Stimulated activated CD8-positive, alpha-beta memory T cell treated with anti-CD3 and anti-CD28 coated beads, Interleukin-2, amount 100 ng/mL, for 48 hours (primary cell): Measurements from ENCODE around the gene SLC6A9.
A peak's percentile ranks its signal among the peaks of the same experiment; 100 is the strongest.

Experiments used
- DNase-seq, 2 donors: peaks; one replicate each; pipeline ENCODE4 v3.0.0-alpha.2; 2020; ENCODE audit warnings: low read depth in 2 of 2

Gene SLC6A9

DNA sequence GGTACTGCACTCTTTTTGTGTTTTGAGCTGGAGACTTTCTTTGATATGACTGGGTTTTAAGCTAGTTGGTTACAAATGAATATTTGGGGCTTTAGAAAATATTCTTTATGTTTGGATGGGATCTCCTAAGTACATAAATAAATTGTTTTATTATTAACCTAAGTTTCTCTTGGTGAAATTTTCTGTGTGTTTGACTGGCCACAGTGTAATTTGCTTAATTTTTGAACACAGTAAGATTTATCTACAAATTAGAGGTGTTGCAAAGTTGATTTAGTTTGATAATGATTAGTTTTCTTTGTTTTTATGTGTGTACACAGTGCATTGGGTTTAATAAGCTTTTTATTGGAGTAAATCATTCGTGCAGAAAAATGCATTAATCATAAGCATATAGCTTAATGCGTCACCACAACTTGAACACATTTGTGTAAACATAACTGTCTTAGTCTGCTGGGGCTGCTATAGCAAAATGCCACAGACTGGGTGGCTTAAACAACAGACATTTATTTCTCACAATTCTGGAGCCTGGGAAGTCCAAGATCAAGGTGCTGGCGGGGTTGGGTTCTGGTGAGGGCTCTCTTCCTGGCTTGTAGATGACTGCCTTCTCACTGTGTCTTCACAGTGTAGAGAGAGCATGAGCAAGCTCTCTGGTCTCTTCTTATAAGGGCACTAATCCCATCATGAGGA is 17.4 kb upstream of the SLC6A9 start:
- DNase-seq, result no peak

DNA sequence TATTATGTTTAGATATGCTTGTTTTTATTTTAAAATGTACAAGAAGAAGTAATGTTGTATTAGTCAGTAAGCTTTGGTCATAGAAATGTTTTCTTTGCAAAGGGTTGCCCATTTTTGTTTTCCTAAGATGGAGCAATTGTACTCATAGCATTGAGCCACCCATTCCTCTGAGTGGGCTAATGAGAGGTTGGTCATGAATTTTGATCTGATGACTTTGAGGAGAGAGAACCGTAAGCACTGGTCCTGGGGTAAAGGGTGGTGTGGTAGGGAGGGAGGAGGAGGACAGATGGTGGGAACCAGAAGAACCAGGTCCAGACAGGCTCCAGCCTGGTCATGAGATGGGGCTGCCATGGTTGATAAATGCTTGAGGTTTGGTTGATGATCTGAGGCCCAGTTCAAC is 15.9 kb upstream of the SLC6A9 start:
- DNase-seq, result no peak

DNA sequence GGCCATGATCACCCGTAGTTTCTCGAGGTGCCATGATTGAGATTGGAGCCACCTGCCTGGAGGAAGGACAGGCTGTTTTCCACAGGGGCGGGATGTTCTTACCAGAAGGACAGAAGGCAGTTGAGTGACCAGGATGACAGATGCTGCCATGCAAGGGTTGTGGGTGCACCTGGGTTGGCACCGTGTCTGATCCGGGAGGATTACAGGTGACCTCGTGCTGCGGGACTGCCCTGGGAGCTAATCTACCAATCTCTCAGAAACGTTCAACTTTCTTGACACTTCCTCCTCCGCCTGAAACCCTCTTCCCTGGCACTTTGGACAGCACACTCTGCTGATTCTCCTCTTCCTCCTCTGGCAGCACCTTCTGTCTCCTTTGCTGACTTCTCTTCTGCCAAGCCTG is 13.8 kb upstream of the SLC6A9 start:
- no peak for DNase-seq

DNA sequence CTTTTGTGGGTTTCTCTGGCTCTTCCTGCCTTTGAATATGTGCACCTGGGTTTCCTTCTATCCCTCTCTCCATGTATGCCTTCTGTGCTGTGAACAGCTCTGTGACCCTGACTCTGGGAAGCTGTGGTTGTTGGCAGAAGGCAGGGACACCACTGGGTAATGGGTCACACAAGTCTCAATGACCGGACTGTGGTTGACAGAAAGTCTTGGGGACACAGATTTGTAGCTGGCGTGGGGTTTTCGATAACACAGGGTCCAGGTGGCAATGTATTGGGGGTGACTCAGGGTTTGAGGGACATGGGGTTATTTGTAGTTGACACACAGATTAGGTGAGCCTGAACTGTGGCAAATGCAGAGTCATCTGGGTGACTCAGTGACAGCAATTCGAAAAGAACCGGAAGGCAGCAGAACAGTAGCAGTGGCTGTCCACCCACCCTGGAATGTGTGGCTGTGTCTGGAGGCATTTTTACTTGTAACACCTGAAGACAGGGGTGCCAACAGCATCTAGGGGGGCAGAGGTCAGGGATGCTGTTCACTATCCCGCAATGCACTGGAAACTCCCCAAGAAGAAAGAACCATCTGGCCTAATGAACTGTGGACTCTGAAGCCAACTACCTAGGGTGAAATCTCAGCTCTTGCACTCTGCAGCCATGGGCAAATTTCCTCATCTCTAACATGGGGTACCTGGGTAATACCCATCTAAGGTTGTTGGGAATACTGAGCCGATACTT is 13.0 kb upstream of the SLC6A9 start:
- DNase-seq, result no peak

DNA sequence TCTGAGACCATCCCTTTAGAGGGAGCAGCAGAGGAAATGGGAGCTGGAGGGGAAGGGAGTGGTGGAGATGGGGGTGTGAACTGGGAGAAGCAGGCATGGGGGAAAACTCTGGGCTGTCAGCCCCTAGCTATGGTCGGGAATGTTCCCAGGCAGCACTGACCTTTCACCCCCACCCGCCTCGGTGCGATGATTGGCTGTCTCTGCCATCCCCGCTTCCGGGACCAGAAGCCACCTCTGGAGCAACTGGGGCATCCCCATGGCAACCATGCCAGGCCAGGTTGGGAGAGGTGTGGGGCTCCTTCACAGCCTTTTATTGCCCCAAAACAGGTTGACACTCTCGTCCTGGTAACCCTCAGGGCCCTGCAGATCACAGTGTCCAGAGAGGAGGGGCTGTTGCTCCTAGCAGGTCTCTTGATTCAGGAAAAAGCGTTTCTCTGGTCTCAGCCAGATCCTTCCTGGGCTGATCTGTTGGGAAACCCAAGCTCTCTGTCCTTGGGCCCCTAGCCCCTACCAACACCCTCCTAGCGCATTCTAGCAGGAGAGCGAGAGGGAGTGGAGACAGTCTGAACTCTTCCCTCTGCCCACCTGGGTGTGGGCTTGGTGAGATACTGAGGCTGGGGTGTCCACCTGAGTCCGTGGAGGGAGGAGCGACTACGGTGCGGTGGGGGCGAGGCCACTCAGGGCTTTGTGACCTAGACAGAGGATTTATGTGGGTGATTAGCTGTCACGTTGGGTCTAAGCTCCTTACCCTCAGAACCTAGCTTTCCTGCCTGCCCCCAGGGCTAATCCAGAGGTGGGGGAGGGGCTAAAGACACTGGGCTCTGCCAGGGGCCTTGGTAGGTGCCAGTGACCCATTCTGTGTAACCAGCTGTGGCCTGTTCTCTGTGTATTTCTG is 12.2 kb upstream of the SLC6A9 start:
- DNase-seq, result no peak

DNA sequence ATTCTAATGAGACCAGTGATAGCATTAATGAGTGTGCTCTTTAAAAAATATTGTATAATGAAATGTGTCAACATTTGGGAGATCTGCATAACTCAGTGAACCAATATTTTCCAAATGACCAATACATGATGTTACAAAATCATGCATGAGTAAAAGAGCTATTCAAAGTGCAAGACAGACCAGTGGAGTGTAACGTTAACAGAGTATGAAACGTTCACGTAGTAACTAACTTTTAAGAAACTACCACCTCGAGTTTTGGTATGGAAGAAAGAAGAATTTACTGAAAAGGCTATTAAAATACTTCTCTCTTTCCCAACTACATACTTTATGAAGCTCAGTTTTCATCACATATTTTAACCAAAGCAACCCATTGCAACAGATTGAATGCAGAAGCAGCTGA is 9.6 kb upstream of the SLC6A9 start:
- DNase-seq, result no peak

DNA sequence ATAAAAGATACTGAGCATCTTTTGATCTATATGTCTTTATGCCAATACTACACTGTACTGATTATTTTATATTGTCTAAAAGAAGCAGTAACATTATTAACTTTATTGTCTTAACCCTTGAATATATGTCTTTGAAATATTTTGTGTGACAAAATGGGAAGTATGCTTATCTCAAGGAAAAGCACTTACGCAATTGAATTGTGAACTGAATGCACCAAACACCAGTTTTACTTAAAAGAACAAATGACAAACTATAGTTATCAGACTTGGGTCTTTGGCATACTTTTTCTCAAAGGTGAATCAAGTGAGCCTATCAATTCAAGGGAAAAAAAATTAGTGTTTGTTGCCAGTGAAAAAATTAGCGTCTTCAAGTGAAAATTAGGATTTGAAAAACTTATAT is 9.2 kb upstream of the SLC6A9 start:
- DNase-seq, result no peak

DNA sequence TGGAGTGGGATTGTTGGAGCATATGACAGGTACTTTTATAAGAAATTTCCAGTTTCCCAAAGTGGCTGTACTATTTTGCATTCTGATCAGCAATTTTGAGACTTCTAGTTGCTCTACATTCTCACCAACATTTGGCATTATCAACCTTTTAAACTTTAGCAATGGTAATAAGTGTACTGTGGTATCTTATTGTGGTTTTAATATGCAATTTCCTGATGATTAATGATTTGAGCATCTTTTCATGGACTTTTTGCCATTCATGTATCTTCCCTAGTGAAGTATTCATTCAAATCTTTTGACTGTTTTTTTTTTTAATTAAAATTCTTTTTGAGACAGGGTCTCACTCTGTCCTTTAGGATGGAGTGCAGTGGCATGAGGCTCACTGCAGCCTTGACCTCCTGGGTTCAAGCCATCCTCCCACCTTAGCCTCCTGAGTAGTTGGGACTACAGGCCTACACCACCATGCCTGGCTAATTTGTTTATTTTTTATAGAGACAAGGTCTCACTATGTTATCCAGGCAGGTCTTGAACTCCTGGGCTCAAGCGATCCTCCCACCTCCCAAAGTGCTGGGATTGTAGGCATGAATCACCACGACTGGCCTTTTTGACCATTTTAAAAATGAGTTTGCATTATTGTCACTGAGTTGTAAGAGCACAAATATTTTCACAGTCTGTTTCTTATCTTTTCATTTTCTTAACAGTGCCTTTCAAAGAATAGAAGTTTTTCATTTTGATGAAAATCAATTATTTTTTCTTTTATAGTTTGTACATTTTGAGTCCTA is 7.8 kb upstream of the SLC6A9 start:
- no peak for DNase-seq

DNA sequence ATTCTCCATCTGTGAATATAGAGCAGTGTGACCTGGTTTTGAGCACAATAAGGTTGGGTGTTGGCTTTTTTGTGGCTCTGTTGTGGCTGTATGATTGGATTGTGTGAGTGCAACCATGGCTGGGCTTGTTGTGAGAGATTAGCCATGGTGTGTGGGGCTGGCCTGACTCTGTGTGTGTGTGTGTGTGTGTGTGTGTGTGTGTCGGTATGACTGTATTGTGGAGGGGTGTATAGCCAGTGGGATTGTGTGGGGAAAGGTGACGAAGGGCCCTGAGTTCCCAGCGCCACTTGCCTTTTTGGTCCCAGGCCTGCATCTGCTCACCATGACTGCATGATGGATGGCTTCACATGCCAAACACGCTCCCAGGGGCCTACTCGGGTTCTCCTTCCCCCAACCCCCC is 5.9 kb upstream of the SLC6A9 start:
- no peak for DNase-seq

DNA sequence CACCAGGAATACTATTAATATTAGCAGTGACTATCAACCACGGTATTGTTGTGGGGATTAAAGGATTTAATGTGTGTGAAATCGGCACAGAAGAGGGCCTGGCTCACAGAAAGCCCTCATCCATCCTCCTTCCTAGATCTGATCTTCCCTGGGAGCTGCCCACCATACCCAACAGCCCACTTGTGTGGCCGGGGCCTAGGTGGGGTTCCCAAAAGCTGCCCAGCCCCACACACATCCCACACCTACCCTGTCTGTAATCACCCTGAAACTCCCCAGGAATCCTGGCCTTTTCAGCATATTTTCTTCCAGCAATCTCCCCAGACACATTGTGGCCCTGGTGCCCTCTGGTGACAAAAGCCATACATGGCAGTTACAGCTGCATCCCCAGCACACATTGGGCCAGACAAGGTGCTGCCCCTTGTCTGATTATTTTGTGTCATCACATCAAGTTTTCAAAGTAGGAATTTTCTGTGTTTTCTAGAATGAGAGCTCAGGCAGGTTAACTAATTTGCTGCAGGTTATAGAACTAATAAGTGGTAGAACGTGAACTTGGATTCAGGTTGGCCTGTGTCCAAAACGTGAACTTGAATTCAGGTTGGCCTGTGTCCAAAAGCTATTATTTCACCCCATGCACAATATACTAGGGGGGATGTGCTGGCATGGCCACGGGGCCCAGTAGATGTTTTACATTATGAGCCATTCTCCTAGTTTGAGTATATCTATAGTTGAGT is 5.3 kb upstream of the SLC6A9 start:
- peak; percentile 32 to 46 for DNase-seq

DNA sequence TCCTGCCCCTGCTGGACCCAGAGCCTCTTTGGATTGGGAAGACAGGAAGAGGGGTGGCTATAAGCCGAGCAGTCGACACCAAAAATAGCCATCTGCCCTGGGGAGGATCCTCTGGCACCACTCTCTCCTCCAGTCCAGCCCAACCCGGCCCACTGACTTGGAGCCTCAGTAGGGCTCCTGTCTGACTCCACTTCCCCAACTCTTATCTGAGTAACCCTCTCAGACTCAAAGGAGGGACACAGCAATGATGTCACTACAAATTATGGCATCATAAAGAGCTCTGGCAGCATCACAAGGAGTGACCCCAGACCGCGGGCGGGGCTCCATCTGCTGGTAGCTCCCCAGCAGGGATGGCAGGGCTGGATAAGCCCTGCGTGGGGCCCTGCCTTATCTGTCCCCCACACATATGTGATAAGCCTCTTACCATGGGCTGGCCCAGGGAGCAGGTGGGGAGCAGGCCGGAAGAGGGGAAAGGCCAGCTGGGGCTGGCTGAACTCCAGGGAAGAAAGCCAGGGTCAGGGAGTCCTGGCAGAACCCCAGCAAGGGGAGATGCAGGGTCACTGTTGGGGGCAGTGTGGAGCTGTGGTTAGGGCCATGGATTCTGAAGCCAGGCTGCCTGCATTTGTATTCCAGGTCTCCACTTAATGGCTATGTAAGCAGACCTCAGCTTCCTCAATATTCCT is 4.6 kb upstream of the SLC6A9 start:
- DNase-seq, result no peak

DNA sequence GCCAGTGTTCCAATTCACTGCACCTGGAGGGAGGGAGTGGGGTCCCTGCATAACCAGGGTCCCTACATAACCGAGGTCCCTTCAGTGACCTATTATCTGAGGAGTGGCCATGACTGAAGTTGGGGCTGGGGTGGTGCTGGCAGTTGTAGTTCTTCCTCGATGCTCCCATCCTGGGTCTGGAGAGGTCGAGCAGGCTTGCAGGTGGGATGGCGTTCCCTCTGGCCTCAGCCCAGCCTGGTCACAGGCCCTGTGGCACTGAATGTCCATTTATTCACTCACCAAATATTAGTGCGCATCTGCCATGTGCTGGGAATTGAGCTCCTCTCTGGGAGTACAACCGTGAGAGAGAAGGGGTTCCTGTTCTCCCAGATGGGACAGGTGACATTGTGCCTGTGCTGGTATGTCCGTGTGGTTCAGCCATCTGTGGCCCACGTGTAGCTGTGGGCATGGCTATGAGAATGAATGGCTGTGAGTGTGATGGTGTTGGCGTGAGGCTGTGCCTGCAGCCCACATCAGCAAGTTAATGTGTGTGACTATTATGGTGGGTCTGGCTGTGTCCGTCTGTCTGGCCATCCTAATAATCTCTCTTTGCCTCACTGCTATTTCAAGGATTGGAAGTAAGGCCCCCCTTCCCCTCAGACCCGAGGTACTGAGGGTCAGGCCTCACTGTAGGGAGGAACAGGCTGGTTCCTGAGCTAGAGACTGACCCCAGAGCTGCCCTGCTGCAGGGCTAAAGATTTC is 3.9 kb upstream of the SLC6A9 start:
- DNase-seq, result no peak

DNA sequence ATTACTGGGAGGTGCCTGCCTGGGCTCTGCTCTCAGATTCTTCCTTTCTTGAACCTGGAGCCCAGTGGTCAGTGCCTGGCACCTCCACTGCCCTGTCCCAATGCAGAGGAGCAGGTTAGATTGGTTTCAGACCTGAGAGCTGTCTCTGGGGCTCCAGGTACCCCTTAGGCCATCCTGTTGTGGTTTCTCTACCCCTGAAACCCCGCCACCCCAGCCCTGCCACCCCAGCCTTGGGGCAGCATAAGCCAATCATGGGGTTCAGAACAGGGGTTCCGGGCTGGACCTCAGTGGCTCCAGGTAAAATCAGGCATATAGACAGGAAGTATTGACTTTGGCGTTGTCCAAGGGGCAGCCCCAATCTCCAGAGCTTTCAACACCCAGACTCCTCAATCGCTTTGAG is 3.2 kb upstream of the SLC6A9 start:
- DNase-seq, result no peak

DNA sequence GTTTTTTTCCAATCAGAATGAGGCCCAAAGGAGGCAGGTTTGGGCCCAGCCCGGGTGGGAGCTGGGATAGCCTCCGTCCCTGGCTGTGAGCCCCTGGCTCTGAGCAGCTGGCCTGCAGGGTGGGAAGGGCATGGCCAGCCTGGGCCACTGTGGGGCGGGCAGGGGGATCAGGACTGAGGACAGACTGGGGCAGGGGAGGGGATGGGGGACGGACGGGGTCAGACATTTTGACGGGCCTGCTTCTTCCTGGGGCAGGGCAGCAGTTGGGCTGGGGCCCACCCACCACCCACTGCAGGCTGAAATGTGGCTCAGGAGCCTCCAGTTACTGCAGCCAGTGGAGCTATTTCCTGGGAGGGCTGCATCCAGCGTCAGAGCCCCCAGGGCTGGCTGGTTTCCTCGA is 2.5 kb upstream of the SLC6A9 start:
- no peak for DNase-seq

DNA sequence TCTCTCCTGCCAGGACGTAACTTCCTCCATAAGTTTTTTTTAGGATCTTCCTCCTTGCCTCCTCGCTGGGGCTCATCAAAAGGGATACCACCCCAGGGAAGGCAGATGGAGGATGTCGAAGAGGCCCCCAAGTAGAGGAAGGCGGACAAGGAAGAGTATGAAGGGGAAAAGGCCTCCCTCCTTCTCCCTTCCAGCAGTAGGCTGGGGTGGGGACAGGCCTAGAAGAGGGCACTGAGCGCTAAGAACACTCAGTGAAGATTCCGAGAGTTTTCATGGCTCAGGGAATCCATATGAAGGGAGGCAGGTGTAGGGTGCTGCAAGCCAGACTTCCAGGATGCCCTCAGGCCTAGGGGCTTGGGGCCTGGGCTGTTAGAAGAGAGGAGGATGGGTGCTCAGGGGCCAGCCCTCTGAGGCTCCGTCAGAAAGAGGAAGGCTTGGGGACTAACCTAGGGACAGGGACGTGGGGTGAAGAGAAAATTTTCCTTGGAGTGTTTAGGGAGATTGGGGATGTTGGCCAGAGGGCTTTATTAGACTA is 1.8 kb upstream of the SLC6A9 start:
- DNase-seq, result no peak

DNA sequence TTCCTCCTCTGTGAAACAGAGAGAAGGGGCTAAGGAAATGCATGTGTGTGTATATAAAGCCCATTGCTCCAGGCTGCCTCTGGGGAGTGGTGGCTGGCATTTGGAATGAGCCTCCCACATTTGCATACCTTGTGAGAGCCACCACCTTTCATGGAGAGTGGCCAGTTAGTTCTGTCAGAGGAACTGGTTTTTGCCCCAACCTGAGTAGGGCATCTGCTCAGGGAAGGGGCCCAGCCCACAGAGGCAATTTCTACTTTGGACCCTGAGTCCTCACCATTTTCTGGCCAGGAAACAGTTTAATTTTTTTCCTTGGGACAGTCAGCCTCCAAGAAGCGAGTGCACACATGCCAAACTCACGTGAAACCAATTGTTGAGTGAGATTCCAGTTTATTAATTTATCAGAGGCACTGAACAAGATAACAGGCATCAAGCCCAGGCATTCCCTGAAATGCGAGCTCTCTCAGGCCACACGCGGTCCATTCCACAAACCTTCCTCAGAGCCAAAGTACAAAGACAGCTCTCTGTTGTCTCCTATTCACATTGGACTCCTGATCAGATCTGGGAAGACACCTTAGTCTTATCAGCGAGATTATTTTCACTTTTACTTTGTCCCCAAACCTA is 1.0 kb upstream of the SLC6A9 start:
- DNase-seq, result no peak

DNA sequence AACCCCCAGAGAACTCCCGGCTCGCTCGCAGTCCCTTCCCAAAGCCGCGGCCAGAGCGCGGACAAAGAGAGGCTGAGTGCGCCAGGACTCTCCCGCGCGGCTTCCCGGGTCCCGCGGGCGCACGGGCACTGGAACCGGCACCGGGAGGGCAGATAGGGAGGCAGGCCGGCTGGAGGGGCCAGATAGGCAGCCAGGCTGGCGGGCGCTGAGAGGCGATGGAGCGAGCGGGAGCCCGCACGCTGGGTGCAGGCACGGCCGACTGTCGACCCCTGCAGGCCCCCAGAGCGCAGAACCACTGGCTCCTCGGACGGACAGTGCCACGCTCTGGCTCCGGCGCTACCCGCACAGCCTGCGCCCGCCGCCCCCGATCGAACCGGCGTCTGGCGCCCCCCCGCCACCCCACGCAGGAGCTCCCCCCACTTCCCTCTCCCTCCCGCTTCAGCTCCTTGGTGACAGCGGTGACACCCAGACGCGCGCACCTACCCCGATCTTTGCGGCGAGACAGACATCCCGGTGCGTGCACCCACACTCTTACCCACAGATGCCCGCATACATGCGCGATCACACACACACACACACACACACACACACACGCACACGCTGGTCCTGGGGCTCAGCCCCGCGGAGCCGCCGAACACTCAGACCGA is 534 bp downstream of the SLC6A9 start:
- peak; percentile 13 to 32 for DNase-seq

DNA sequence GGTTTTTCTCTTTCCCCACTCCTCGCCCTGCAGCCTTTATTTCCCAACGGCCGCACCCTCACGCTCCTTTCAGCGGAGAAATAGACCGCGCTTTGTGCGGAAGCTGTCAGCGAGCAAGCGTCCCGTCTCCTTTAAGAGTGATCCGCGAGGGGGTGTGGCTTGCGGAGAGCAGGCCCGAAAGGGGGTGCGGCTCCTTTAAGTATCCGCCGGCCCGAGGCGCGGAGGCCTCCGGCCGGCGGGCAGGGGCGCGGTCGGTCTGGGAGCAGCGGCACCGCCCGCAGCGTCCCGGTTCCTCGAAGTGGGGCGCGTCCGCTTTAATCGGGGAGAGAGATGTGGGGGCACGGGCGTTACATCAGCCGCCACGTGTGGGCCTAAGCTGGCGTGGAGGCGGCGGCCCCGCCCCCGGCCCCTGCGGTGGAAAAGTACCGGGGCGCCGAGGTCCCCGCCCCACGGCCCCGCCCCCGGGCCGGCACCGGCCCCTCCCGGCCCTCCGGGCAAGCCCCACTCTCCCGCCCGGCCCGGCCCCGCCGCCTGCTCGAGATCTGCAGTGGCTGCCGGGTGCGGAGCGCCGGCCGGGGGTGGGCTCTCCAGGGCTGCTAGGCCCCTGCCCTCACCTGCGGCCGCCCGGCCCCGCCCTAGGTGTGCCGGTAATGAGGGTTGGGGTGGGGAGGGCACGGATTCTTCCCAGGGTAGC is 1.2 kb downstream of the SLC6A9 start:
- peak; percentile 80 to 82 for DNase-seq
